OCI-LY3 (cell line): ENCODE data around the gene REXO1.
"Not testable (repeated sequence)": the region's sequence is repeated elsewhere in the genome, so short reads cannot be mapped to it uniquely, and the experiment has no call there.

ENCODE experiments used
- H2AFZ ChIP-seq: fragments of 200-600, 300-600 bp; shearing (Covaris generic); 2 replicates; pipeline ENCODE4 v1.6.0; 2014; ENCODE audit warnings: antibody characterized with exemption, low read depth, low read length
- H3K27ac ChIP-seq: fragments of 200-600, 300-600 bp; sonication (generic); 2 replicates; pipeline ENCODE4 v1.5.1; 2014; ENCODE audit warnings: mild to moderate bottlenecking, low read length, moderate library complexity, mixed read lengths
- H3K27me3 ChIP-seq: fragments of 200-600, 300-600 bp; sonication (generic); 2 replicates; pipeline ENCODE4 v1.6.1; 2014; ENCODE audit warnings: low read depth, low read length, mixed read lengths
- H3K36me3 ChIP-seq: fragments of 200-600, 300-600 bp; sonication (generic); replicated peaks from 2 replicates; pipeline ENCODE3; 2014; ENCODE audit warnings: low read depth, low read length, mixed read lengths
- H3K4me1 ChIP-seq: fragments of 300-600, 200-600 bp; sonication (generic); 2 replicates; pipeline ENCODE4 v1.6.1; 2014; ENCODE audit warnings: low read length, mixed read lengths
- H3K4me2 ChIP-seq: fragments of 200-600, 300-600 bp; sonication (generic); 2 replicates; pipeline ENCODE4 v1.6.1; 2014; ENCODE audit warnings: low read length, mixed read lengths
- H3K4me3 ChIP-seq: fragments of 300-600, 200-600 bp; sonication (generic); 2 replicates; pipeline ENCODE4 v1.5.1; 2014; ENCODE audit warnings: antibody characterized with exemption, mild to moderate bottlenecking, low read length, moderate library complexity
- H3K79me2 ChIP-seq: fragments of 300-600, 200-600 bp; shearing (Covaris generic); 2 replicates; pipeline ENCODE4 v1.6.1; 2014; ENCODE audit warnings: mild to moderate bottlenecking, low read length, mixed read lengths
- H3K9ac ChIP-seq: fragments of 300-600, 200-600 bp; shearing (Covaris generic); 2 replicates; pipeline ENCODE4 v1.6.0; 2014; ENCODE audit warnings: mild to moderate bottlenecking, low read length, moderate library complexity
- H3K9me3 ChIP-seq: fragments of 200-600, 300-600 bp; shearing (Covaris generic); 2 replicates; pipeline ENCODE4 v1.6.1; 2014; ENCODE audit warnings: low read length, mixed read lengths; ENCODE audit not compliant: insufficient read depth
- H4K20me1 ChIP-seq: fragments of 200-600, 300-600 bp; sonication (generic); 2 replicates; pipeline ENCODE4 v1.6.1; 2016; ENCODE audit warnings: low read length, mixed read lengths; ENCODE audit not compliant: insufficient read depth
- EZH2phosphoT487 ChIP-seq: fragments of 200-600 bp; shearing (Covaris generic); IDR thresholded peaks from 2 replicates; pipeline ENCODE4 v1.6.1; 2018; ENCODE audit warnings: antibody characterized with exemption, mixed run types, low read depth
- TF ChIP-seq, protein P1 (sequence below): fragments of 200-600, 300-600 bp; sonication (generic); IDR thresholded peaks from 2 replicates; pipeline ENCODE4 v1.5.1; 2014; ENCODE audit warnings: antibody characterized with exemption, low read length, low read depth

REXO1 gene

GRCh38 chr19:1880611-1881392, 32.5 kb upstream of the REXO1 start:
- H3K4me1 ChIP-seq: peaks cover 29% of the 10 kb centered on the region
- H3K79me2 ChIP-seq: peaks cover 48% of the 10 kb centered on the region
- H3K9me3 ChIP-seq: no peaks in the 10 kb centered on the region
- no peak overlapping the region for H3K4me2 ChIP-seq
- H3K27me3 ChIP-seq: no peaks in the 10 kb centered on the region
- H3K36me3 ChIP-seq: no peaks in the 10 kb centered on the region
- H3K4me3 ChIP-seq: no peak overlapping the region
- TF ChIP-seq EZH2phosphoT487: no peak
- TF ChIP-seq, protein P1, sequence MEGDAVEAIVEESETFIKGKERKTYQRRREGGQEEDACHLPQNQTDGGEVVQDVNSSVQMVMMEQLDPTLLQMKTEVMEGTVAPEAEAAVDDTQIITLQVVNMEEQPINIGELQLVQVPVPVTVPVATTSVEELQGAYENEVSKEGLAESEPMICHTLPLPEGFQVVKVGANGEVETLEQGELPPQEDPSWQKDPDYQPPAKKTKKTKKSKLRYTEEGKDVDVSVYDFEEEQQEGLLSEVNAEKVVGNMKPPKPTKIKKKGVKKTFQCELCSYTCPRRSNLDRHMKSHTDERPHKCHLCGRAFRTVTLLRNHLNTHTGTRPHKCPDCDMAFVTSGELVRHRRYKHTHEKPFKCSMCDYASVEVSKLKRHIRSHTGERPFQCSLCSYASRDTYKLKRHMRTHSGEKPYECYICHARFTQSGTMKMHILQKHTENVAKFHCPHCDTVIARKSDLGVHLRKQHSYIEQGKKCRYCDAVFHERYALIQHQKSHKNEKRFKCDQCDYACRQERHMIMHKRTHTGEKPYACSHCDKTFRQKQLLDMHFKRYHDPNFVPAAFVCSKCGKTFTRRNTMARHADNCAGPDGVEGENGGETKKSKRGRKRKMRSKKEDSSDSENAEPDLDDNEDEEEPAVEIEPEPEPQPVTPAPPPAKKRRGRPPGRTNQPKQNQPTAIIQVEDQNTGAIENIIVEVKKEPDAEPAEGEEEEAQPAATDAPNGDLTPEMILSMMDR: no peak
- H3K27ac ChIP-seq: no peak overlapping the region
- no peak overlapping the region for H3K9ac ChIP-seq
- no peak overlapping the region for H2AFZ ChIP-seq
- H4K20me1 ChIP-seq: peaks cover 32% of the 10 kb centered on the region

- not testable (repeated sequence) for H3K4me2 ChIP-seq, H3K27me3 ChIP-seq, H3K27ac ChIP-seq, H2AFZ ChIP-seq, H3K4me3 ChIP-seq, H3K36me3 ChIP-seq, H3K9ac ChIP-seq, H3K9me3 ChIP-seq
- peaks cover 56% of the 10 kb centered on the region for H3K79me2 ChIP-seq
- peaks cover 34% of the 10 kb centered on the region for H4K20me1 ChIP-seq
- H3K4me1 ChIP-seq: peaks cover 26% of the 10 kb centered on the region
Measured at GRCh38 chr19:1879982-1880381, 31.7 kb upstream of the REXO1 start.

GRCh38 chr19:1878583-1878982, 30.3 kb upstream of the REXO1 start:
- H3K9me3 ChIP-seq, H3K9ac ChIP-seq, H3K36me3 ChIP-seq, H3K27me3 ChIP-seq, H2AFZ ChIP-seq, H3K27ac ChIP-seq, H3K4me2 ChIP-seq, H3K4me3 ChIP-seq: not testable (repeated sequence)
- Histone ChIP-seq H3K4me1 (peaks cover 25% of the 10 kb centered on the region), H4K20me1 (peaks cover 34% of the 10 kb centered on the region), H3K79me2 (peaks cover 56% of the 10 kb centered on the region)

DNA sequence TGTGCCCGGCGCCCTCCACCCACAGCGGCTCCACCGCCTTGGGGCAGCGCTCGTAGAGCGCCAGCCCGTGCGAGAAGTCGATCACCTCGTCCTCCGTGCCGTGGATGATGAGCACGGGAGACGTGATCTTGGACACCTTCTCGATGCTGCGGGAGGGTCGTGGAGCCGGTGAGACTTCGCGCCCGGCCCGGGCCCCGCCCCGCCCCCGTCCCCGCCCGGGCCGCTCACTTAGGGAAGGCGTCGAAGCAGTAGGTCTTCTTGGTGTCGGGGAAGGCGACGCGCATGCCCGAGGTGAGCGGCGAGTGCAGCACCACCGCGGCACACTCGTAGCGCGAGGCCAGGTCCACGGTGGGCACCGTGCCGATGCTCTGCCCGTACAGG, 29.0 kb upstream of the REXO1 start:
- not testable (repeated sequence) for H3K27me3 ChIP-seq, H3K4me3 ChIP-seq, H3K9me3 ChIP-seq, H3K4me2 ChIP-seq, H3K27ac ChIP-seq, H3K9ac ChIP-seq, H2AFZ ChIP-seq
- peaks cover 13% of the 10 kb centered on the region for H3K4me1 ChIP-seq
- peaks cover 56% of the 10 kb centered on the region for H3K79me2 ChIP-seq
- peaks cover 19% of the 10 kb centered on the region for H3K36me3 ChIP-seq
- H4K20me1 ChIP-seq: peaks cover 30% of the 10 kb centered on the region

DNA sequence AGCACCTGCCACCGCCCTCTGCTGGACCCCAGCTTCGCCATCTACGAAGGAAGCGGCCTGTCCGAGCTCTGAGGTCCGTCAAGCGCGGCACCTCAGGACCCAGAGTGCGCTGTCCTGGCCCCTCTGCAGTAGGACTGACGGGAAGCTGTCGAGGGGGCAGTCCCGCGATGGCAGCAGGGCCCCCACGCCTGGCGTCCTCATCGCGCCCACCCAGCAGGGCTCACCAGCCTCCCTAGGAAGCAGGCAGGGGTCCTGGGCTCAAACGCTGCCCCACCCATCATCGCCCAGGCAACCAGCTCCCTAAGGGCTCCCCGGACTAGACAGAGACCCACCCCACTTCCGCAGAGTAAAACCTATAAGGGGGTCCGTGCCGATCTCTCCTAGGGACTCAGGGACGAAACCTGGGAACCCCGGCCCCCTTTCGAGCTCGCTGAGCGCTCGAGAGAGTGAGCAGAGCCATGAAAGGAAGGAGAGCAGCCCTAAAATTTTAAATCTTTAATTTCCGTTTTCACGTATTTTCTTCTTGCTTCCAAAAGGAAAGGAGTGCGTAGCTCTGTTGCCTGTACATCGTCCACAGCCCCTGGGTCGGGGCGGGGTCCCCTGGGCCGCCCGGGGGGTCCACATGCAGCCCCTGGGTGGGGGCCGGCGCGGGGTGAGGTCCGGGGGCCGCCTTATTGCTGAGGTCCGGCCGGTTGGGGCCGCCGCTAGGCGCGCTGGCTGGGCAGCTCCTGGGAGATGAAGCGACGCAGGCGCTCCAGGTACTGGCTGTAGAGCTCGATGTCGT, 28.4 kb upstream of the REXO1 start:
- H4K20me1 ChIP-seq: peaks cover 24% of the 10 kb centered on the region
- H2AFZ ChIP-seq, H3K27me3 ChIP-seq, H3K9me3 ChIP-seq: not testable (repeated sequence)
- H3K4me1 ChIP-seq: peaks cover 13% of the 10 kb centered on the region
- peak overlapping the region; percentile 77 for H3K4me2 ChIP-seq
- TF ChIP-seq, protein P1: peak; percentile 1
- peak overlapping the region; percentile 18; the same call in 1 of the 2 replicates for H3K27ac ChIP-seq
- peaks cover 55% of the 10 kb centered on the region for H3K79me2 ChIP-seq
- peak overlapping the region; percentile 90 for H3K4me3 ChIP-seq
- H3K36me3 ChIP-seq: peaks cover 19% of the 10 kb centered on the region
- H3K9ac ChIP-seq: peak overlapping the region; percentile 47
